Measurements from ENCODE around the gene KHNYN.
A peak's percentile ranks its signal among the peaks of the same experiment; 100 is the strongest.
"Not testable (repeated sequence)": the region's sequence is repeated elsewhere in the genome, so short reads cannot be mapped to it uniquely, and the experiment has no call there.

KHNYN gene

DNA sequence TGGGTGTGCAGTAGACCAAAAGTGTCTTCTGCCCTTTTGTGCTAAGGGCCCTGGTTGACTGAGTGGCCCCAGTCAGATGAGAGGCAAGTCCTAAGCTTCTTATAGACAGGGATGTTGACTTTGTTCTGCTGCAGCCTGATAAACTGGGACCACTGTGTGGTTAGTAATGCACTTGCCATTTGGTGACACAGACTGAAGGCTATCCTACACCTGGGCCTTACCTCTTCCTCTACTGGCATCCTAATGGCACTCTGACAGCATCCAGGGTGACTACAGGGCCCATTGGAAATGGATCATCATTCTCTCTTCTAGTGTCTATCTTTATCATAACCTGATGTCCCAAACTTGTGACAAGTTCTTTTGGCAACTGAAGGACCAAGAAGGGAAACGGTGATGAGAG, 9.5 kb downstream of the KHNYN start:
- no peak for DNase-seq

DNA sequence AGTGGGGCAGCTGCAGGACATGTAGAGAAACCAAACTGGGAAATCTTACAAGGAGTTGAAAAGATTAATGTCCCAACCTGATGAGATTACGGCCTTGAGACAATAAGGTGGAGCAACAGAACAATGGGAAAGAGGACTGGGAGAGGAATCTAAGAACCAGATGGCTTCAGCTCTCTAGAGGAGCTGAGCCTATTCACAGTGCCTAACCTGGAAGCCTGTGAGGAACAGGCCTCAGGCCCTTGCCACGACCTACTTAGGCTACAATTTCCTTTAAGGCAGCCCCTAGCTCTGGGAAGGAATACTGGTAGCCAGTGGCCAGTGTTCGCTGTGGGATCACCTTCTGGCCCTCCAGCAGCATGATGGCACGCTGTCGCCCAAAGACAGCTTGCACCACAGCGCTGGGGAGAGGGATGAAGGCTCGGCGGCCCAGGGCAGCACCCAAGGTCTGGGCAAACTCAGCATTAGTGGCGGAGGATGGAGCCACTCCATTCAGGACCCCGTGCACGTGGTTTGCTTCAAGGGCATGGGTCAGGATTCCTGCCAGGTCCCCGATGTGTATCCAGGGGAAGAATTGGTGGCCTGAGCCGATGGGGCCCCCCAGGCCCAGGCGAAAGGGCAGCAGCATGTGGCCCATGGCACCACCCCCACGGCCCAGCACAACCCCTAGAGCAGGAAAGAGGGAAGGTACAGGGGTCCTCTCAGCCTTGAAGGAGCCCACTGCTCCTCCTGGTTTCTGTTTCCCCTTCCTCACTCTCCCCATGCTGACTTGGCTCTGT, 10.3 kb downstream of the KHNYN start:
- DNase-seq: no peak

DNA sequence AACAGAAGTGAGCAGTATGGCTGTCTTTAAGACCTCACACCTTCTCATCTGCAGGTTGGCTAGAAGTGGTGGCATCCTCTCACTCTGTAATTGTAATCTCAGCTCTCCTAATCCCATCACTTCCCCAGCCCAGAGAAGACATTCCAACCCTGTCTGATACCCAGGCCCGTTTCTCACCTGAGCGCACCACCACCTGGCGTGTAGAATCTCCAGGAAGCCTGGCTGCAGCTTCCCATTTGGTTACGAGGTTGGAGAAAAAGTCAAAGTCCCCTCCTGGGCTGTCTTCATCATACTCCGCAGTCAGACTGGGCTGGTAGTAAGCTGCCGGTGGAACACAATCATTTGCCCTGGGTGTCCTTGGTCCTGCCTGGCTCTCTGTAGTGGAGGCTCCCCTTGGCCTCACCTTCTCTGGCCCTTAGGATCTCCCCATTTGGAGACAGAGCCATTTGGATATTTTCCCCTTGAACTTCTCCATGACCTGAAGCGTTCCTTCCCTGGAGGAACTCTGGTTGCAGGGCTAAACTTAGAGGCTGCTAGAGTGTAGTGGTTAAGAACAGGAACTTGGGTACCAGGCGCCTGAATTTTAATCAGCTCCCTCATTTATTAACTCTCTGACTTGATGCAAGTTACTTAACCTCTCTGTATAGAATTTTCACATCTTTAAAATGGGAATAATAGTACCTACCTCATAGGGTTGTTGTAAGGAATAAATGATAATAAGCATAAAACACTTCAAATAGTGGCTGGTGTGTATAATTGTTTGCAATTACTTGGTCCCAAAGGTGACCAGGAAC, 11.0 kb downstream of the KHNYN start:
- no peak for DNase-seq

DNA sequence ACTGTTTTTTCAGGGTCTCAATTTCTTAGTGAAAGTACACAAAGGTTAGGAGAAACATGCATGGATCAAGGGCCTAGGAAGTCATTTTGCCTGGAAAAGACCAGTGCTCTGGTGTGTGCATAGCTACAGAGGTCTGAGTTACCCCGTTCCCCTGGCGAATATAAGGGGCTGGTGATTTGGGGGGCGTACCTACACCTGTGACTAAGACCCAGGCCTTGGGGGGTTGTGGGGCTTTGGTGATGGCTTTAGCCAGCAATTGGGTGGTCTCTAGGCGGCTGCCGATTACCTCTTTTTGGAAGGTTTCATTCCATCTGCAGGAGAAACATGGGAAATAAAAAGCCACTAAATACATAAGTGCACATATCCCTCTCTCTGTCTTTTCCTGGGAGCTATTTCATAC, 11.7 kb downstream of the KHNYN start:
- no peak for DNase-seq

DNA sequence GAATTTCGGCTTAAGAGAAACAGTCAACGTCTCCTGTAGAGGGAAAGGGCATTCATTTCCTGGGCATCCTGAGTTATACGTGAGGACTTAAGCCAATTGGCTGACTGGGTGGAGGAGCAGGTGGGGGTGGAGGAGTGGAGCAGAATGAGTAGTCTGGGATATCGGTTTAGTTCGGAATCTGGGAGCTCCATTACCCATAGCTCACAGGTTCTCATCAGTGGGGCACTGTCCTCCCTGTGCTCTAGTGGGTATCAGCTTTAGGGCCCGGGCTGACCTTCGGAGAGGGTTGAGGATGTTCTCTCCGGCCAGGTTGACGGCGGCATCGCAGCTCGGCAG, 12.1 kb downstream of the KHNYN start:
- DNase-seq: no peak

DNA sequence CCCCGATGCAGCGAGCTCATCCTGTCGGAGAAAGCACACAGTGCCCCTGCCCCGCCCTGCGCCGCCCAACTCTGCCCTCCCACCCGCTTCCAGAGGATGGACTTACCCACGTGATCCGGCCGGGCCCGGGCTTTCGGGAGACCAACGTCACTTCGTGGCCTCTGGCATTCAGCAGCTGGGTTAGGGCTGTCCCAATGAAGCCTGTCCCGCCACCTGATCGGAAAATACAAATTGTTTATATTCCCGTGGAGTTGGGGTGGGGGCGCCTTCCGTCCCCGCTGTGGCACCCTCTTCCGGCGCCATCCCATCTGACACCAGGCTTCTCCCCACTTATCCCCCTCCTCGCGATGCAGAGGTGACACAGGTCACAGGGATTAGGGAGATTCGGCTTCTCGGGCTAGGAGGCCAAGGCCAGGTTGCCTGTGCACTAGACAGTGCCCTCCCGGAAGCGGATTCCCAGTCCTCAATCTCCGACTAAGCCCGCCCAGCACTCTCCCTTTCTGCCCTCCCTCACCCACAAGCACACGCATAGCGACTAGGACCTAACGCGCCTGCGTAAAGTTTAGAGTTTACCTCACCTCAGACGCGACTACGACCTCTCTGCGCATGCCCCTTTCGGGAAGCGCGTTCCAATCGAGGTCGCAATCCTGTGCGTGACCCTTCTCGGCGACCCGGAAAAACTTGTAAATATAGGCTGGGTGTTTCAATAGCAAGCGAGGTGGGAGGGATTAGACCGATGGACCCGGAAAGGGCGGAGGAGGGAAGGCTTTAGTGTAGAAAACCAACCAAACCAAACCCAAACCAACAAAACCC, 12.7 kb downstream of the KHNYN start, which contains the start of gene SDR39U1:
Gene SDR39U1 (minus strand): TSS at position 537 of the 813 bp plus-strand sequence. CDS start 7 bp downstream, at position 530.
- peak; percentile 99 for DNase-seq

DNA sequence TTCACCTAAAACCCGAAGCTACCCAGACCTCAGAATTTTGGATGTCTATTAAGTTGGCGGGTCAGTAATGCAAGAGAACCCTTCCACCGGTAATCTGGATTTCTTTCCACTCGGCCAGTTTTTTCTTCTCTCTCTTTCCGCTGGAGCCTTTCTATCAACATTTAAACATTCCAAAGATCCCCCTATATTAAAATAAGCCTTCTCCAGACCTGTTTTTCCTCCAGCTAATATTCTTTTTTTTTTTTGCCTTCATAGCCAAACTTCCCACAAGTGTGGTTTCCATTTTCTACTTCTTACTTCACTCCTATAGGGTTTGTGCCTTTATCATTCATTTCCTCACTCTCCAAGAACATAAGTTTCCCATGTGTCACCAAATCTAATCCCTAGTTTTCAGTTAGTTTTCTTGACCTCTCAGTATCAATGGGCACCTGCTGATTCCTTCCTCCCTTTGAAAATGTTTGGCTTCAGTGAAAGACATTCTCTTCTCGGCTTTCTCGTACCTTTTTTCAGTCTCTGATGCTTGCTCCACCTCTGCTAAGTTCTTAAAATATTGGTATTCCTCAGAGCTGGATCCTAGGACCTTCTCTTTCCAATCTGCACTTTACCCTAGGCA, 13.4 kb downstream of the KHNYN start:
- no peak for DNase-seq

DNA sequence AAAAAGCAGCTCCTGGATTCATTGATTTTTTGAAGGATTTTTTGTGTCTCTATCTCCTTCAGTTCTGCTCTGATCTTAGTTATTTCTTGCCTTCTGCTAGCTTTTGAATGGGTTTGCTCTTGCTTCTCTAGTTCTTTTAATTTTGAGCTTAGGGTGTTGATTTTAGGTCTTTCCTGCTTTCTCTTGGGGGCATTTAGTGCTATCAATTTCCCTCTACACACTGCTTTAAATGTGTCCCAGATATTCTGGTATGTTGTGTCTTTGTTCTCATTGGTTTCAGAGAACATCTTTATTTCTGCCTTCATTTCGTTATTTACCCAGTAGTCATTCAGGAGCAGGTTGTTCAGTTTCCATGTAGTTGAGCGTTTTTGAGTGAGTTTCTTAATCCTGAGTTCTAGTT, 21.1 kb downstream of the KHNYN start:
- not testable (repeated sequence) for DNase-seq

DNA sequence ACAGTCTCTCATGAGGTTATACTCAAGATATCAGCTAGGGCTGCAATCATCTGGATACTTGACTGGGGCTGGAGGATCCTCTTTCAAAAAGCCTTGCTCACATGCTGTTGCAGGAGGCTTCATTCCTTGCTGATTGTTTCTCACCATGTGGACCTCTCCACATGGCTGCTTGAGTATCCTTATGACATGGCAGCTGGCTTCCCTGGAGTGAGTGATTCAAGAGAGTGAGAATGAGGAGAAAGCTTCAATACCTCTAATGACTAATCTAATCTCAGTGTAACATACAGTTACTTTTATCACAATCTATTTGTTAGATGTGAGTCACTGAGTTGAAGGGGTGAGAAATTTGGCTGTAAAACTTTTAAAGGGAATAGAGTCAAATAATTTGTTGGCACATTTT, 27.2 kb downstream of the KHNYN start:
- DNase-seq: no peak

DNA sequence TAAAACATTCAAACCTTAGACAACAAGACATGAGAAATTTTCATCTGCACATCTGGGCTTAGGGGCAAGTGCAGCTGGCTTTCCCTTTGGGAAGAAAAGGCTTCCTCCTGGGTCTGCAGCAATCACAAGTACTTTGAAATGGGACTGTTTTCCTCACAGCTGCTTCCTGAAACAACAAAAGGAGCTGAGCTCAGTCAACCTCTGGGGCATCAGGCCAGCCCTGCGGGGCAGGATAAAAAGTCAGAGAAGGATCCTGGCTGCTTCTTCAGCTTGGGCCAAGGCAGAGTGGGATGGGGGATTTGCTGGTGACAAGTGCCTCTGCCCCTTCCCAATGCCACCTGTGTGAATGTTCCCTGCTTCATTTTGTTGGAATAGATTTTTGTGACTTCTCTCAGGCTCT, 29.0 kb downstream of the KHNYN start:
- no peak for DNase-seq

DNA sequence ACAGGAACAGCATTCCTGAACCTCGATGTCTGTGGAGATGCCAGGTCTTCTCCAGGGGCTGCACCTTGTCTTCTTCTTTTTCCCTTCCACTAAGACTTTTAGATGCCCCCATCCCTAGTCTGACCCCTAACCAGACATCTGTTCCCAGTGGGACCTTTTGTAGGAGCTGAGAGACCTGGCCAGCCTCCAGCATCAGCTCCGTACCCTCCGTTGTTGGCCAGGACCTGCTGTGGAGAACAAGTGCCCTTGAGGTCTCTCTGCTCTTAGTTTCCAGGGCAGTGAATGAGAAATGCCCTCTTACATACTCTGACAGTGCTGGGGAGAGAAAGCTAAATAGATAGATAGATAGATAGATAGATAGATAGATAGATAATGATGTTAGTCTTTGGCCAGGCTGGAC, 29.6 kb downstream of the KHNYN start:
- no peak for DNase-seq

DNA sequence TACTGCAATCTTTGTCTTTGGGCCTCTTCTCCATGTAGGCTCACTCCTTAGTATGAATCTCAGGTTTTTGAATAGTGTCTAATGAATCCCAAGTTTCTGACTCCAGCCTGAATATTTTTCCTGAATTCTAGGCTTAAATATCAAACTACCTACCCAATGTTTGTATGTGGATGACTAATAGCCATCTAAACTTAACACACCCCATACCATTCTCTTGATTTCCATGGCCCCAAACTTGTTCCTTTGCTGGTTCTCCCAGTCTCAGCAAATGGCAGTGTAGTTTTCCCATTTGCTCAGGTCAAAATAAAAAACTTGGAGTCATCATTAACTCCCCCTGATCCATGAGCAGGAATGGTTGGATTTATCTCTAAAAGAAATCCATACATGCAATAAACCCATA, 31.6 kb downstream of the KHNYN start:
- no peak for DNase-seq

DNA sequence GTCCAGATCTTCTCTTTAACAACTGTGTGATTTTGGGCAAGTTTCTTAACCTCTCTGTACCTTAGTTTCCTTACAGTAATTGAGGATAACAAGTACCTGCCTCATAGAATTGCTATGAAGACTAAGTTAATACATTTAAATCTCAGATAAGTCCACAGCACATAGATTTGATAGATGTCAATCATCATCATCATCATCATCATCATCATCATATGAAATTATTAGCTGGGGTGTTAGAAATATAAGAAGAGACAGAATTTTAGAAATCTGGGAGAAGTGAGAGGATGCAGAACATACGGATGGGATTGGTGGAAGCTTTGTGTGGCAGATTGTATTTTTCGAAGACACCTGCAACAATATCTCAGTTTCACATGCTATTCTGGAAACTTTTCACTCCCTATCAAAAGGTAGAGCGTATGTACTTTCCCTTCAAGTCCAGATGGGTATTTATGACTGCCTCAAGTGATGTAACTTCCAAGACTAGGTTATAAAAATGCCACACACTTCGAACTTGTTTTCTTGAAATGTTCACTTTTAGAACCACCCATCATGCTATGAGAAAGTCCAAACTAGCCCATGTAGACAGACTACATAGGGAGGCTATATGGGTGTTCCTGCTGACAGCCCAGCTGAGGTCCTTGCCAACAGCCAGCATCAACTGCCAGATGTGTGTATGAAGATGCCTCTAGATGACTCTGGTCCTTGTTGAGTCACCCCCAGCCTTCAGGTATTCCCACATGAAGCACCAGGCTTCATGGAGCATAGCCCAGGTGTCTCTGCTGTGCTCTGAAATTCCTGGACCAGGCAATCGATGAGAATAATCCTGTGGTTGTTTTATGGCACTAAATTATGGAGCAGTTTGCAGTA, 33.5 kb downstream of the KHNYN start:
- no peak for DNase-seq

DNA sequence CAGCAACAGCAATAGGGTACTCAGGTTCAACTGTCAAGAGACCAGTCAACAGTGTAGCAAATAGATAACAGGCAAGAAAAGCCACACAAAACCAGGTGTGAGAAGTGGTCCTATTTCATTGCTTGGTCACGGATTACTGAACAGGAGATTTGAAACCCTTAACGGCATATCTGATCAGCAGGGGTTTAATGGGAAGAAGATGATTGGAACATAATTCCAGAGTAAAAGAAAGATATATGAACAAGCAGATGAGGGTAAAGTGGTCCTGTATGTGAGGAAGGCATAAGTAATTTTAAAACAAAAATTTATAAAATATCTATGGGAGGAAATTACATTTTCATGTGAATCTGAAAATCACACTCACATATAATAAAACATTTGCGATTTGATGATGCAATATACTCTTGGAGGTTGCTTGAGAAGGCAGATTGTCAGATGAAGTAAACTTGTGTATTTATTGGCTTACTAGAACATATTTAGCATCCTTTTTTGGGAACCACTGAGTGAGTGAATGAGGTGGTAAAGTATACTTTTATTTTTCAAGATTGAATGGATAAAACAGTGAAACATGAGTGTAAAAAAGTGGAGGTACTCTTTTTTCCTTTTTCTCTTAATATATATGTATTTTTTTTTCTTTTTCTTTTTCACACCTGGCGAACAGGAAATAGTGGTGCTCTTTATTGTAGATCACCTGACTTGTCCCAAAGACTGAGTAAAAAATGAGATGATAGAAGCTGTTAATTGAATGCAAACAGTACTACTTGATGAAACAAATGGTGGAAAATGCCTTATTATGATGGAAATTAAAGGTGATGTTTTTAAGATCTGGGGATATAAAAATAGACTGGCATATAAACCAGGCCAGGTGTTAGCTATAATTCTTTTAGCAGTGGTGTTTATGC, 34.4 kb downstream of the KHNYN start:
- DNase-seq: no peak

DNA sequence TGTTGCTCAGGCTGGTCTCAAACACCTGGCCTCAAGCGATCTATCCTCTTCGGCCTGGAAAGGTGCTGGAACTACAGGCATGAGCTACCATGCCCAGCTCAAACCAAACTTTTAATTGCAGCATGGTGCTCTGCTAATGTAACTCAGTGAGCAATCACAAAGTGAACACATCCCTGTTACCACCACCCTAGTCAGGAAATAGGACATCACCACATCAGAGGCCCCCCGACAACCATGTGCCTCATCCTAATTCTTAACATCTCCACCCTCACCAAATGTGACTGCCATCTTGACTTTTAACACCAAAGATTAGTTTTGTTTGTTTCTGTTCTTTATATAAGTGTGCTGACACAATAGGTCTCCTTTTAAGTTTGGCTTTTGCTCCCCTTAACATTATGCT, 35.6 kb downstream of the KHNYN start:
- no peak for DNase-seq

DNA sequence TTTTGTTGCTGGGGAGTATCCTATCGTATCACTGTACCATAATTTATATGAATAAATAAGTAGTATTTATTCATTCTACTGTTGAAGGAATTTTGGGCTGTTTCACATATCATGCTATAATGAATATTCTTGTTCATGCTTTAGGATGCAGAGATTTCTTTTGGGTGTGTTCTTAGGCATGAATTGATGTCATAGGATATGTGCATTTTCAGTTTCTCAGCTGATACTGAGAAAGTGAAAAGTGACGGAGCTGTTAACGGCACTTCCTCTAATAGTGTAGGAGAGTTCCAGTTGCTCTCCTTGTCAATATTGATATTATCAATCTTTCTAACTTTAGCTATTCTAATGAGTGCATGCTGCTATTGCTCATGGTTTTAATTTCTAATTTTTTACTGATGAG, 36.1 kb downstream of the KHNYN start:
- DNase-seq: no peak

DNA sequence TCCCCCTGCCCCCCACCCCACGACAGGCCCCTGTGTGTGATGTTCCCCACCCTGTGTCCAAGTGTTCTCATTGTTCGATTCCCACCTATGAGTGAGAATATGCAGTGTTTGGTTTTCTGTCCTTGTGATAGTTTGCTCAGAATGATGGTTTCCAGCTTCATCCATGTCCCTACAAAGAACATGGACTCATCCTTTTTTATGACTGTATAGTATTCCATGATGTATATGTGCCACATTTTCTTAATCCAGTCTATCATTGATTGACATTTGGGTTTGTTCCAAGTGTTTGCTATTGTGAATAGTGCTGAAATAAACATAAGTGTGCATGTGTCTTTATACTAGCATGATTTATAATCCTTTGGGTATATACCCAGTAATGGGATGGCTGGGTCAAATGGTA, 40.7 kb downstream of the KHNYN start:
- DNase-seq: not testable (repeated sequence)

DNA sequence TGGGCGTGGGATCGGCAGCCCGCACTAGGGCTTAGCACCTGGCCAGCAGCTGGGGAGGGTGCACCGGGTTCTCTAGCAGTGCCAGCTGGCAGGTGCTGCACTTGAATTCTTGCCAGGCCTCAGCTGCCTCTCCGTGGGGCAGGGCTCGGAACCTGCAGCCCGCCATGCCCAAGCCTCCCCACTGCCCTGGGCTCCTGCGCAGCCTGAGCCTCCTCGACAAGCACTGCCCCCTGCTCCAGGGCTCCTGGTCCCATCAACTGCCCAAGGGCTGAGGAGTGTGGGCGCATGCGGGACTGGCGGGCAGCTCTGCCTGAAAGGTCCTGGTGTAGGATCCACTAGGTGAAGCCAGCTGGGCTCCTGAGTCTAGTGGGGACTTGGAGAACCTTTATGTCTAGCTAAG, 43.5 kb downstream of the KHNYN start:
- DNase-seq: no peak

DNA sequence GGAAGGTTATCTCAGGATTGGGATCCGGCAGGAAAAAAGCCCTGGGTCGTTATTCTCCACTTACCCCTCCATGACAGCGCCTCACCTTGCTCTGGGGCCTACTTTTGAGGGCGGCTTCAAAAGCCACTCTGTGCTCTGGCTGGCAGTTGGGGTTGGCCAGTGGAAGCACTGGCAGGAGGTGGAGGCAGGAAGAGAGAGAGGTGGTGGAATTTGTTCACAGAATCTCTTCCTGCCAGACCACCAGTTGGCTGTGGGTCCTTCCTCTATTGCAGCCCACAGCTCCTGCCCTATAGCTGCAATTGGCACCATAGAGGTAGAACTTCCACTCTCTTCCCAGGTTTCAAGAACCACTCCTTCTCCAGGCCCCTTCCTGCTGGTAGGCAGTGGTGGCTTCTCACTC, 45.5 kb downstream of the KHNYN start:
- DNase-seq: no peak

DNA sequence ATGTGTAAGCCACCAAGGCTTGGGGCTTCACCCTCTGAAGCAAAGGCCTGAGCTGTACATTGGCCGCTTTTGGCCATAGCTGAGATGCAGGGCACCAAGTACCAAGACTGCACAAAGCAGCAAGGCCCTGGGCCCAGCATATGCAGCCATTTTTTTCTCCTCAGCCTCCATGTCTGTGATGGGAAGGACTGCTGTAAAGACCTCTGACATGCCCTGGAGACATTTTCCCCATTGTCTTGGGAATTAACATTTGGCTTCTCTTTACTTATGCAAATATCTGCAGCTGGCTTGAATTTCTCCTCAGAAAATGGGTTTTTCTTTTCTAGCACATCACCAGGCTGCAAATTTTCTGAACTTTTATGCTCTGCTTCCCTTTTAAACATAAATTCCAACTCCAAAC, 50.2 kb downstream of the KHNYN start:
- not testable (repeated sequence) for DNase-seq

Measured in central memory CD4-positive, alpha-beta T cell (primary cell).